Lower leg skin (tissue), 3 donors: ENCODE data around the gene CTNNBL1.

ENCODE experiments used
- CTCF ChIP-seq, 3 donors: fragments of 450-650 bp; IDR thresholded peaks; one replicate each; pipeline ENCODE4 v1.5.1; 2016; ENCODE audit warnings: antibody characterized with exemption in 3 of 3, mild to moderate bottlenecking in 3 of 3, moderate library complexity in 2 of 3
- POLR2A ChIP-seq, 2 donors: fragments of 450-650 bp; IDR thresholded peaks; one replicate each; pipeline ENCODE4 v1.6.1; 2016 to 2017; ENCODE audit warnings: antibody characterized with exemption in 2 of 2, mild to moderate bottlenecking in 1 of 2, moderate library complexity in 1 of 2

GRCh38 chr20:37804584-37805566, 111.0 kb downstream of the CTNNBL1 start:
- no peak for TF ChIP-seq CTCF (IDR thresholded peaks at IDR 0.05)
- TF ChIP-seq POLR2A (IDR thresholded peaks at IDR 0.05) = no peak
